PC-3 (cell line): Measurements from ENCODE around the gene KMT5B.

ENCODE experiments used
- EZH2 ChIP-seq: fragments of 300-600 bp; sonication (generic); IDR thresholded peaks from one replicate; pipeline ENCODE4 v1.6.1; 2017; ENCODE audit warnings: antibody characterized with exemption, mild to moderate bottlenecking, low read length; ENCODE audit not compliant: unreplicated experiment
- EZH2phosphoT487 ChIP-seq: fragments of 300-600 bp; sonication (generic); IDR thresholded peaks from 2 replicates; pipeline ENCODE4 v1.6.1; 2018; ENCODE audit warnings: mild to moderate bottlenecking, antibody characterized with exemption, low read length, borderline replicate concordance
- TF ChIP-seq, protein P1 (sequence below): fragments of 300-600 bp; sonication (generic); conservative IDR thresholded peaks from 2 replicates; pipeline ENCODE4 v1.5.1; 2017; ENCODE audit warnings: antibody characterized with exemption, low read depth, mild to moderate bottlenecking, low read length

DNA sequence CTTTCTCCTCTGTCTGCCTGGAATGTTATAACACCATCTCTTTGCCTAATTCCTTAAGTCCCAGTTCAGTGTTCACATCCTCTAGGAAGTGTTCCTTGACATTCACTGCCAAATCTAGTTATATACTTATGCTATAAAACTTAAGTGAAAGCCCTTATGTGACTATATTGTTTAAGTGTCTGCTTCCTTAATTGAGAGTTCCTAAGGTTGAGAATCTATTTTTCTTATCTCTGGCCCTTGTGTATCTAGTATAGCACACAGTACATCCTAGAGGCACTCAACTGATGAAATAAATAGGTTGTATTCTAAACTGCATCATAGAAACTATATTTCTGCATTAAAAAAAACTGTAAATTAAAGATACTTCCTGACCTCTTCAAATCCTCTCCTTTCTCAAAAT, 16.9 kb downstream of the KMT5B start:
- TF ChIP-seq, protein P1, sequence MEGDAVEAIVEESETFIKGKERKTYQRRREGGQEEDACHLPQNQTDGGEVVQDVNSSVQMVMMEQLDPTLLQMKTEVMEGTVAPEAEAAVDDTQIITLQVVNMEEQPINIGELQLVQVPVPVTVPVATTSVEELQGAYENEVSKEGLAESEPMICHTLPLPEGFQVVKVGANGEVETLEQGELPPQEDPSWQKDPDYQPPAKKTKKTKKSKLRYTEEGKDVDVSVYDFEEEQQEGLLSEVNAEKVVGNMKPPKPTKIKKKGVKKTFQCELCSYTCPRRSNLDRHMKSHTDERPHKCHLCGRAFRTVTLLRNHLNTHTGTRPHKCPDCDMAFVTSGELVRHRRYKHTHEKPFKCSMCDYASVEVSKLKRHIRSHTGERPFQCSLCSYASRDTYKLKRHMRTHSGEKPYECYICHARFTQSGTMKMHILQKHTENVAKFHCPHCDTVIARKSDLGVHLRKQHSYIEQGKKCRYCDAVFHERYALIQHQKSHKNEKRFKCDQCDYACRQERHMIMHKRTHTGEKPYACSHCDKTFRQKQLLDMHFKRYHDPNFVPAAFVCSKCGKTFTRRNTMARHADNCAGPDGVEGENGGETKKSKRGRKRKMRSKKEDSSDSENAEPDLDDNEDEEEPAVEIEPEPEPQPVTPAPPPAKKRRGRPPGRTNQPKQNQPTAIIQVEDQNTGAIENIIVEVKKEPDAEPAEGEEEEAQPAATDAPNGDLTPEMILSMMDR: no peak
- TF ChIP-seq EZH2 (no peak), EZH2phosphoT487 (no peak)
